T-helper 9 cell (primary cell): ENCODE data around the gene MNX1.
A peak's percentile ranks its signal among the peaks of the same experiment; 100 is the strongest.

Source experiments
- DNase-seq: peaks from one replicate; pipeline ENCODE4 v3.0.0-alpha.2; 2020
- total RNA-seq, 2 donors: gene quantifications; one replicate each; lab custom pipeline; 2026; lab: John Stamatoyannopoulos, UW

The MNX1 gene
- 0 reads per million in 2 donors for total RNA-seq

- DNase-seq, result peak; percentile 18
Observed at GRCh38 chr7:157010588-157011332, at the start of gene MNX1. Gene MNX1 (minus strand): TSS chr7:157010663. CDS start chr7:157010350, 313 bp downstream.

- no peak for DNase-seq
Observed at GRCh38 chr7:157059534-157059933, 49.1 kb upstream of the MNX1 start.

- DNase-seq, result no peak
Observed at GRCh38 chr7:157058701-157059100, 48.2 kb upstream of the MNX1 start.

- no peak for DNase-seq
Observed at GRCh38 chr7:157058068-157058467, 47.6 kb upstream of the MNX1 start.

GRCh38 chr7:157056957-157057902, 46.8 kb upstream of the MNX1 start:
- no peak for DNase-seq

- no peak for DNase-seq
Observed at GRCh38 chr7:157056246-157056645, 45.8 kb upstream of the MNX1 start.

GRCh38 chr7:157054927-157055326, 44.5 kb upstream of the MNX1 start:
- DNase-seq, result no peak

- no peak for DNase-seq
Observed at GRCh38 chr7:157053118-157053517, 42.7 kb upstream of the MNX1 start.

- no peak for DNase-seq
Observed at GRCh38 chr7:157047148-157047547, 36.7 kb upstream of the MNX1 start.

- no peak for DNase-seq
Observed at GRCh38 chr7:157046681-157047080, 36.2 kb upstream of the MNX1 start.

GRCh38 chr7:157044943-157045660, 34.6 kb upstream of the MNX1 start:
- no peak for DNase-seq

GRCh38 chr7:157044147-157044687, 33.8 kb upstream of the MNX1 start:
- DNase-seq, result no peak

- DNase-seq, result no peak
Observed at GRCh38 chr7:157043745-157044144, 33.3 kb upstream of the MNX1 start.

- no peak for DNase-seq
Observed at GRCh38 chr7:157041514-157042277, 31.2 kb upstream of the MNX1 start.

- DNase-seq, result no peak
Observed at GRCh38 chr7:157041004-157041403, 30.5 kb upstream of the MNX1 start.

- DNase-seq, result no peak
Observed at GRCh38 chr7:157037635-157038034, 27.2 kb upstream of the MNX1 start.

GRCh38 chr7:157037028-157037427, 26.6 kb upstream of the MNX1 start:
- no peak for DNase-seq

- DNase-seq, result no peak
Observed at GRCh38 chr7:157035979-157036378, 25.5 kb upstream of the MNX1 start.

- no peak for DNase-seq
Observed at GRCh38 chr7:157035302-157035701, 24.8 kb upstream of the MNX1 start.

- no peak for DNase-seq
Observed at GRCh38 chr7:157033483-157034473, 23.3 kb upstream of the MNX1 start.
